Mucosa of descending colon (tissue), 3 donors: ENCODE measurements around the gene MTMR2. TPM values are rescaled to one million over a fixed set of nuclear protein-coding genes. Genes with fewer than 3 reads are reported as not detected.

Source experiments
- ATAC-seq: fragments of 200-7000 bp; cut with Tn5 transposase; one replicate; pipeline ENCODE4 v1.9.1; 2020; ENCODE audit warnings: mild to moderate bottlenecking, moderate library complexity
- DNase-seq, 3 donors: peaks; one replicate each; pipeline ENCODE4 v3.0.0-alpha.2; 2020
- H3K36me3 ChIP-seq: fragments of 200-600 bp; one replicate; pipeline ENCODE4 v1.8.0; 2021; ENCODE audit warnings: low read depth, mild to moderate bottlenecking
- H3K4me1 ChIP-seq: fragments of 200-600 bp; one replicate; pipeline ENCODE4 v1.8.0; 2021; ENCODE audit warnings: low read depth, mild to moderate bottlenecking
- H3K4me3 ChIP-seq: fragments of 200-600 bp; one replicate; pipeline ENCODE4 v1.8.0; 2021; ENCODE audit warnings: mild to moderate bottlenecking
- H3K9me3 ChIP-seq: fragments of 200-600 bp; one replicate; pipeline ENCODE4 v1.8.0; 2021; ENCODE audit warnings: mild to moderate bottlenecking
- intact Hi-C, 2 donors: fragments of 100-400 bp; cut with DNase I in 1 of 2; cut with micrococcal nuclease in 1 of 2; formaldehyde crosslinking; loops; one replicate each; pipeline versions ENCODE4 v1.11.0 to v1.11.1; 2022; cut with DNase I, micrococcal nuclease
- total RNA-seq, 3 donors: library from RNA; stranded (reverse); fragmentation: NEBNext Ultra II Directional in 2 of 3; extraction: Animal tissue kit (Norgen Biotek cat#: 25700) in 2 of 3; gene quantifications; one replicate each; pipeline versions ENCODE4 v1.2.1 to v1.2.4, GENCODE V29; 2021 to 2023
- TF ChIP-seq, protein P1 (sequence below): fragments of 200-600 bp; IDR thresholded peaks from one replicate; pipeline ENCODE4 v1.8.0; 2022; ENCODE audit warnings: antibody characterized with exemption, mild to moderate bottlenecking
- donor health status: DM: no; HTN: no; CAD: no; lungs with moderate emphysema.
- donor health status: DM: no; HTN: no; CAD: no.
- donor health status: DM: no; HTN: yes; CAD: no.

Gene MTMR2
- total RNA-seq, 3 donors from 2014 or later: 19.9 to 31.1 (median 21.3) TPM

DNA sequence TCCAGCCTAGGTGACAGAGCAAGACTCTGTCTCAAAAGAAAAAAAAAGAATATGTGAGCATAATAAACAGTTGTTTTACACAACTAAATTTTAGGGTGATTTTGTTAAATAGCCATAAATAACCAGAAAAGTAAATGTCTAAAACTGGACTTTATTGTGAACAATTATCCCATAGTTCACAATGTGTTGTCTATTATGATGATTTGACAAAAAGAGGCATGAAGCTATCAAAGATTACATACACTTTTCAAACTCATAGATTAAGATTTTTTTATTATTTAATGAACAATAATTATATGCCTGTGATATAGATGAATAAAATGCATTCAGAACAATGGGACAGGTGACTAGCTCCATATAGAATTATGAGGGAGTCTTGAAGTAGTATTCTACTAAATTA, 27.0 kb upstream of the MTMR2 start:
- ATAC-seq (no peak), DNase-seq (no peak)
- intact Hi-C loops: no loop called here
- Histone ChIP-seq H3K9me3 (peaks cover 9% of the 10 kb centered on the region), H3K36me3 (no peaks in the 10 kb centered on the region), H3K4me3 (no peak overlapping the region), H3K4me1 (no peaks in the 10 kb centered on the region)
- TF ChIP-seq, protein P1, sequence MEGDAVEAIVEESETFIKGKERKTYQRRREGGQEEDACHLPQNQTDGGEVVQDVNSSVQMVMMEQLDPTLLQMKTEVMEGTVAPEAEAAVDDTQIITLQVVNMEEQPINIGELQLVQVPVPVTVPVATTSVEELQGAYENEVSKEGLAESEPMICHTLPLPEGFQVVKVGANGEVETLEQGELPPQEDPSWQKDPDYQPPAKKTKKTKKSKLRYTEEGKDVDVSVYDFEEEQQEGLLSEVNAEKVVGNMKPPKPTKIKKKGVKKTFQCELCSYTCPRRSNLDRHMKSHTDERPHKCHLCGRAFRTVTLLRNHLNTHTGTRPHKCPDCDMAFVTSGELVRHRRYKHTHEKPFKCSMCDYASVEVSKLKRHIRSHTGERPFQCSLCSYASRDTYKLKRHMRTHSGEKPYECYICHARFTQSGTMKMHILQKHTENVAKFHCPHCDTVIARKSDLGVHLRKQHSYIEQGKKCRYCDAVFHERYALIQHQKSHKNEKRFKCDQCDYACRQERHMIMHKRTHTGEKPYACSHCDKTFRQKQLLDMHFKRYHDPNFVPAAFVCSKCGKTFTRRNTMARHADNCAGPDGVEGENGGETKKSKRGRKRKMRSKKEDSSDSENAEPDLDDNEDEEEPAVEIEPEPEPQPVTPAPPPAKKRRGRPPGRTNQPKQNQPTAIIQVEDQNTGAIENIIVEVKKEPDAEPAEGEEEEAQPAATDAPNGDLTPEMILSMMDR: no peak

DNA sequence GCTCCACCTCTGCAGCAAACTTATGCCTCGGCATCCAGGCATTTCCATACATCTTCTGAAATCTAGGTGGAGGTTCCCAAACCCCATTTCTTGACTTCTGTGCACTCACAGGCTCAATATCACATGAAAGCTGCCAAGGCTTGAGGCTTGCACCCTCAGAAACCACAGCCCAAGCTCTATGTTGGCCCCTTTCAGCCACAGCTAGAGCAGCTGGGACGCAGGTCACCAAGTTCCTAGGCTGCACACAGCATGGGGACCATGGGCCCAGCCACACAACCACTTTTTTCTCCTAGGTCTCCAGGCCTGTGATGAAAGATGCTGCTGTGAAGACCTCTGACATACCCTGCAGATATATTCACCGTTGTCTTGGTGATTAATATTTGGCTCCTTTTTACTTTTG, 24.7 kb upstream of the MTMR2 start:
- Histone ChIP-seq H3K4me1 (no peaks in the 10 kb centered on the region), H3K36me3 (no peaks in the 10 kb centered on the region), H3K4me3 (no peak overlapping the region), H3K9me3 (peaks cover 19% of the 10 kb centered on the region)
- no peak for ATAC-seq
- no peak for DNase-seq
- TF ChIP-seq, protein P1: no peak
- intact Hi-C loops: no loop called here

GRCh38 chr11:95944623-95945022, 20.7 kb upstream of the MTMR2 start:
- TF ChIP-seq, protein P1: no peak

DNA sequence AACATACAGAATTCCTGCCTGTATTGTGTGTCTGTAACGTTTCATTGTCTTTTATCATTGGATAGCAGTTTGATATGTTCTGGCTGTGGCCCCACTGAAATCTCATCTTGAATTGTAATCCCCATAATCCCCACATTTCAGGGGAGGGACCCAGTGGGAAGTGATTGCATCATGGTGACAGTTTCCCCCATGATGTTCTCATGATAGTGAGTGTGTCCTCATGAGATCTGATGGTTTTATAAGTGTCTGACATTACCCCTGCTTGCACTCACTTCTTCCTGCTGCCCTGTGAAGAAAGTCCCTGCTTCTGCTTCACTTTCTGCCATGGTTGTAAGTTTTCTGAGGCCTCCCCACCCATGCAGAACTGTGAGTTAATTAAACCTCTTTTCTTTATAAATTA, 19.6 kb upstream of the MTMR2 start:
- ATAC-seq: no peak
- intact Hi-C loops: no loop called here
- Histone ChIP-seq H3K36me3 (no peaks in the 10 kb centered on the region), H3K4me3 (no peak overlapping the region), H3K9me3 (peaks cover 15% of the 10 kb centered on the region), H3K4me1 (no peaks in the 10 kb centered on the region)
- TF ChIP-seq, protein P1: no peak
- no peak for DNase-seq

More at GRCh38 chr11:95944623-95945022, 20.7 kb upstream of the MTMR2 start:
- DNase-seq: no peak
- Histone ChIP-seq H3K4me3 (no peak overlapping the region), H3K36me3 (no peaks in the 10 kb centered on the region), H3K9me3 (peaks cover 19% of the 10 kb centered on the region), H3K4me1 (no peaks in the 10 kb centered on the region)
- ATAC-seq: no peak
- intact Hi-C loops: no loop called here

DNA sequence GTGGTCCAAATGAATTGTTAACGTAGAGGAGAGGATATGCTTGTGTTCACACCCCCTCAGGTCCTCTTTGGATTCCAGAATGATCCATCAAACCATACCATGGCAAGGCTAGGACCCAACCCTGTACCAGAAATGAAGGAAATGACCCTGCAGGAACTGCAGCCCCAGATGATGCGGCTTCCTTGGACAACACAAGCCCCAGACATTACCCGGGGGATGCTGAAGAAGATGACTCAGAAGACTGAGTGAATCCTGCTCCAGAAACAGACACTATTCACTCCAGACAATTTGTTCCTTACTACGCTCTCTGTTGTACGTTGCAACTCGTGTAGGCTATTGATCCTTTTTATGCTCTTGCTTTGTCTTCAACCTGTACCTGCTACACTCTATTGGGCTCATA, 15.2 kb upstream of the MTMR2 start:
- ATAC-seq (no peak), DNase-seq (no peak)
- intact Hi-C loops: no loop called here

More for the DNA sequence above, 15.2 kb upstream of the MTMR2 start:
- no peak overlapping the region for H3K4me3 ChIP-seq
- H3K4me1 ChIP-seq: no peaks in the 10 kb centered on the region
- TF ChIP-seq, protein P1: no peak
- H3K9me3 ChIP-seq: peaks cover 2% of the 10 kb centered on the region
- H3K36me3 ChIP-seq: no peaks in the 10 kb centered on the region
